ENCODE data around the gene ZNF784.

ZNF784 gene

GRCh38 chr19:55656552-55656951, 32.2 kb upstream of the ZNF784 start:
- DNase-seq (ENCODE audit: low read depth in 2 of 2) = no peak

GRCh38 chr19:55655648-55656040, 31.3 kb upstream of the ZNF784 start:
- DNase-seq (ENCODE audit: low read depth in 2 of 2) = no peak

- peak; percentile 90 to 93 for DNase-seq (ENCODE audit: low read depth in 2 of 2)
Observed at GRCh38 chr19:55654868-55655647, 30.7 kb upstream of the ZNF784 start, which contains the start of gene U2AF2. U2AF2 (plus strand) TSS chr19:55655035; CDS start chr19:55655105, 70 bp downstream.

- peak; percentile 95 to 98 for DNase-seq (ENCODE audit: low read depth in 2 of 2)
Observed at GRCh38 chr19:55654323-55654867, 30.0 kb upstream of the ZNF784 start.

- DNase-seq (ENCODE audit: low read depth in 2 of 2) = peak; percentile 99
Observed at GRCh38 chr19:55653651-55654322, 29.4 kb upstream of the ZNF784 start.

- DNase-seq (ENCODE audit: low read depth in 2 of 2) = no peak
Observed at GRCh38 chr19:55652311-55653128, 28.2 kb upstream of the ZNF784 start.

DNA sequence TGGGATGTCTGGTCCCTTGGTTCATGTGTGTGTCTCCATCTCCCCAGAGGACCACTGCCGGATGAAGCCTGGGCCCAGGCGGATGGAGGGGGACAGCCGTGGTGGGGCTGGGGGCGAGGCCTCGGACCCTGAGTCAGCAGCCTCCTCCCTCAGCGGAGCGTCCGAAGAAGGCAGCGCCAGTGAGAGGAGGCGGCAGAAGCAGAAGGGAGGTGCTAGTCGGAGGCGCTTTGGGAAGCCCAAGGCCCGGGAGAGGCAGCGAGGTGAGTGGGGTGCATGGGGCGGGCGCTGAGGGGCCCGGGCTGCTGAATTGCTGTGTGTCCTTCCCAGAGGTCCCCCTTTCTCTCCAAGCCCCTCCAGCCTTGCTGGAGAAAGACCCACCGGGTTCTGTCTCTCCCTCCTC, 26.9 kb upstream of the ZNF784 start:
- no peak for DNase-seq (ENCODE audit: low read depth in 2 of 2)

GRCh38 chr19:55650602-55651230, 26.4 kb upstream of the ZNF784 start:
- DNase-seq (ENCODE audit: low read depth in 2 of 2) = no peak

DNA sequence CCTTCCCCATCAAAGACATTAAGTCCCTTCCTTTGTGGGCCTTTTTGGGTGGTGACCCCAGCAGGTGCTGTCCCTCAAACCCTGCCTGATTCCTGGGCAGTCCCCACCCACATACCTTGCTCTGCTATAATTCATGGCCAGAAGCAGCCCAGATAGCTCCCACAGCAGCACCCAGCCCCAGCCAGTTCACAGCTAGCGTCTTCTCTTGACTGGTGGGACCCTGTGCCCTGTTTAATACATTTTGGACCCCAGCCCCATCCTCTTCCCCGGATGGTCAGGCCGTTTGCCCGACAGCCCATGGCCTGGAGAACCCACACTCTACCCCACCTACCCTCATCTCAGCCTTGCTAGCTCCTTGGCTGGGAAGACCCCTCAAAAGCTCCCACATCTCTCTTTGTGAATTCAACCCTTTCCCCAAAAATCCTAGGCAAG, 25.8 kb upstream of the ZNF784 start:
- no peak for DNase-seq (ENCODE audit: low read depth in 2 of 2)

DNA sequence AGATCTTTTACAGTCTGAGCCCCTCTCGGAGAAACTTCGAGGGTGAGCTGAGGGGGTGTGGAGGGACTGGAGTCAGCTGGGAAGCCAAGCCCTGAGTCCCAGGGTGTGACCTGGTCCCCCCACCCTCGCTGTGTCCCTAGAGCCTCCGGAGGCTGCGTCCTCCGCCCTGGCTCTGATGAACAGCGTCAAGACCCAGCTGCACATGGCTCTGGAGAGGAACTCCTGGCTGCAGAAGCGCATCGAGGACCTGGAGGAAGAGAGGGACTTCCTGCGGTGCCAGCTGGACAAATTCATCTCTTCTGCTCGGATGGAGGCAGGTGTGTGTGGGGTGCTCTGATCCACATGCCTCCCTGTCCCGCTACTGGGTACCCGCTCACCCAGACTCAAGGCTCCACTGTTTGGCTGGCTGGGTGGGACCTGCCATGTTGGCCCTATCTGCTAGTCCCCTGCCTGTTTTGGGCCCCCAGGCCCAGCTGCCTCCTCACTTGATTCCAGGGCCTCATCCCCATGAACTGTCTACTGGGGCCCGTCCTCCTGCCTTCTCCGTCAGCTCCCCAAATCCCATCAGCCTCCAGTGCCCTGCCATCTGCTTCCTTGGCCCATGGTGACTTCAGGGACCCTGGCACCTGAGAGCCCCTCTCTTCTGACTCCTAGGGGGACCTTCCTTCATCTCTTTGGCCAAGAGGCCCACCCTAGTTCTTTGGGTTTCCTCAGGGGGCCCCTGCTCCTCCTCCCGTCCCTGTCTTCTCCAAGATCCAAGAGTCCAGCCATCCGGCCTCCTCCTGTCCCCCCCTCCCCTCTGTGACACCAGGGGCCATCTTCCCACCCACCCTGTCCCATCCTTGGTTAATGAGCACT, 25.1 kb upstream of the ZNF784 start:
- no peak for DNase-seq (ENCODE audit: low read depth in 2 of 2)

- no peak for DNase-seq (ENCODE audit: low read depth in 2 of 2)
Observed at GRCh38 chr19:55648585-55649267, 24.4 kb upstream of the ZNF784 start.

GRCh38 chr19:55647732-55648584, 23.6 kb upstream of the ZNF784 start, which contains the start of gene CCDC106:
CCDC106 (plus strand) TSS chr19:55648212; CDS start chr19:55649047, 835 bp downstream.
- no peak for DNase-seq (ENCODE audit: low read depth in 2 of 2)

DNA sequence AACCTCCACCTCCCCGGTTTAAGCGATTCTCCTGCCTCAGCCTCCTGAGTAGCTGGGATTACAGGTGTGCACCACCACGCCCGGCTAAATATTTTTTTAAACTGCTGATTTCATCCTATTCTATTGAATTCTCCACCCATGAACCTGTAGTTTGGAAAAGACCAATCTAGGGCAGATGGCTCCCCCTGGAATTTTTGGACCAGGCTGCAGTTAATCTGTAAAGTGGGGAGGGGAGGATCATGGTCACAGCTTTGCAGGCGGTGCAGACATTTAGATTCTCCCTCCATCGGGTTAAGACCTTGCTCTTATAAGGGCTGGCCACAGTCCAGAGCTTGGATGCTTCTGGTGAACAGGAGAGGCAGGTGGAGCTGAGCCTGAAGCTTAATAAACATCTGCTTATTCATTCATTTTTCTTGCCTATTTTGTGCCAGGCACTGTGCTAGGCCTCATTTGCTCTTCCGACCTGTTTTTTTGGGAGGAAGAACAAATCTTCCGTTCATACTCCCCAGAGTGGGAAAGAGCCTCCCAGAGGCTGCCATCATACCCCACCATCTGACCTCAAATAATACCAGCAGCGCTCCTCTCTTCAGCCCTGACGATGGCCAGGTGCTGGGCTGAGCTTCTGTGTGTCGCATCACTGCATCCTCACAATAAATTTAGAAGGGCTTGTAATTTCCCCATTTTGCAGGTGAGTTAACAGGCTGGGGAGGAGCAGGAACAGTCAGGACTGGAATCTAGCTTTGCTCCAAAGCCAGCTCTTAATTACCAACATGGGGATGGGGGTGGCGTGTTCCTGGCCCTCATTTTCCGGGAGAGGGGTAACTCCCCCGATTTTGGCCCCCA, 22.7 kb upstream of the ZNF784 start:
- DNase-seq (ENCODE audit: low read depth in 2 of 2) = no peak

GRCh38 chr19:55645512-55645881, 21.1 kb upstream of the ZNF784 start:
- DNase-seq (ENCODE audit: low read depth in 2 of 2) = no peak

DNA sequence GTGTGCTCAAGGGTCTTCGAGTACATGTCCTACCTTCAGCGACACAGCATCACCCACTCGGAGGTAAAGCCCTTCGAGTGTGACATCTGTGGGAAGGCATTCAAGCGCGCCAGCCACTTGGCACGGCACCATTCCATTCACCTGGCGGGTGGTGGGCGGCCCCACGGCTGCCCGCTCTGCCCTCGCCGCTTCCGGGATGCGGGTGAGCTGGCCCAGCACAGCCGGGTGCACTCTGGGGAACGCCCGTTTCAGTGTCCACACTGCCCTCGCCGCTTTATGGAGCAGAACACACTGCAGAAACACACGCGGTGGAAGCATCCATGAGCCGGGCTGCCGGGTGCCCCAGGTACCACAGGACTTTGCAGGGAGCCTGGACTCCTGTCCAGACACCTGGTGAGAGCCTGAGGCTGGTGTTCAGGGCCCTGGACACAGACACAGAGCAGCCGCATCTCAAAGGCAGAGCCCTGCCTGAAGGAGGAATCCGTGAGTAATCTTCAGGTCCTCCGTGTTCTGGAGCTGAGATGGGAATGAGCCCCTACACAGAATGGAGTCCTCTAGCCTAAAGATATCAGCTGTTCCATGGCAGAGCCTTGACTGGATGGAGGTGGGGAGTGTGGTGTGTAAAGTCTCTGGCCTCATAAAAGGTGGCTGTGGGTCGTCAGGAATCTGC, 20.6 kb upstream of the ZNF784 start:
- DNase-seq (ENCODE audit: low read depth in 2 of 2) = no peak

GRCh38 chr19:55644191-55644833, 19.9 kb upstream of the ZNF784 start:
- DNase-seq (ENCODE audit: low read depth in 2 of 2) = no peak

DNA sequence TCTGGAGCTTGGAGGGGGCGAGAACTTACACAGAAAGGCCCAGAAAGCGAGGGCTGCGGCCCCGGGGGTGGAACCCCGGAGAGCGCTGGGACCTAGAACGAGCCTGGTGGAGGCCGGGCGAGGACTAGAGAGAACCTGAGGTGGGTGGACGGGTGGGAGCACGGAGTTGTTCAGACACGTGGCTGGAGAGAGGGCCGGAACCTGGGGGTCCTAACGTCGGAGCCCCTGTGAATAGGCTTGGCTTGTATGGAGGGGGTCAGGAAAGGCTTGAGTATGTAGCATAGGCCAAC, 19.5 kb upstream of the ZNF784 start:
- no peak for DNase-seq (ENCODE audit: low read depth in 2 of 2)
